Measurements from ENCODE around the gene PITHD1.

- no peak for TF ChIP-seq CTCF (IDR thresholded peaks at IDR 0.05)
- TF ChIP-seq POLR2A (IDR thresholded peaks at IDR 0.05), result no peak
Measured at GRCh38 chr1:23824711-23825075, 46.5 kb downstream of the PITHD1 start.

Measured in lower leg skin (tissue), 3 donors.